B cell (primary cell): Measurements from ENCODE around the gene HSP90AB1.

Experiments
- EZH2 ChIP-seq: IDR thresholded peaks from 2 replicates; pipeline ENCODE4 v1.6.1; 2012; ENCODE audit warnings: borderline replicate concordance, low read depth, mild to moderate bottlenecking, moderate library complexity, low read length; ENCODE audit not compliant: insufficient read depth, poor library complexity, severe bottlenecking
- TF ChIP-seq, protein P1 (sequence below): fragments of 200-600 bp; IDR thresholded peaks from one replicate; pipeline ENCODE4 v1.8.0; 2022; ENCODE audit warnings: antibody characterized with exemption, mild to moderate bottlenecking

DNA sequence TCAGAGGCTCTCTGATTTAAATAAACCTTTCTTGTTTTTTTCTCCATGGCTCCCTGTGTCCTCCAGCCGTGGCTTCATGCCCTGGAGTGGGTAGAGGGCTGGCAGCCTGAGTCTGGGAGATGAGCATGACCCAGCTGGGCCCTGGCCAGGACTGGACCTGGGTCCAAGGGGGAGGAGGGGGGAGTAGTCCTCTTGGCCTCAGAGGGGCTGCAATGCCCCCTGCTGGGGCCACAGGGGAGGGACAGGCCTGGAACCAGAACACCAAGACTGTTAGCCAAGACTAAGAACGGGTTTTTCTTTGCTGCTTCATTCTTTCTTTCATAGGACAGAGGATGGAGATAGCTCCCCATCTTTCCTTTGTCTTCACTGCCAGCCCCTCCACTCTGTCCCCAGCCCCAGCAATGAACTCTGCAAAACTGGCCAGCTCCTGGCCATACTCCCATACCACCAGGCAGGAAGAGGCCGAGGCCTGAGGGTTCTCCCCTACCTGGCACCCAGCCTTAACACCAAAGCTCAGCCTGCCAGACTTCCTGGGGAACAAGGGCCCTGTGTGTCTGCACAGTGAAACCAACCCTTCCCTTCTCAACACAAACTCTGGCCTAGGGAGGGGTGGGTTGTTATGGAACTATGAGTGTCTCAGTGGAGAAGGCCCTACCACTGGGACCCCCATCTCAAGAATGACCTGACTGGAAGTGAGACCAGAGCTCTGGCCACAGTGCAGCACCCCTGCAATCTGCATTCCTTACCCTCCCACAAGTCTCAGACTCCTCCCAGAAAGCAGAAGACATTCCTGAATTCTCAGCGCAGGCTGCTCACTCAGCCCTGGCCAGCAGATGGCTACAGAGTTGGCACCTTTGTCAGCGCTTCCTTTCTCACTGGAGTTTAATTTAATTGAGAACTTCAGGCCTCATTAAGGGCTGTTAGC, 12.5 kb upstream of the HSP90AB1 start:
- no peak for TF ChIP-seq EZH2
- TF ChIP-seq, protein P1, sequence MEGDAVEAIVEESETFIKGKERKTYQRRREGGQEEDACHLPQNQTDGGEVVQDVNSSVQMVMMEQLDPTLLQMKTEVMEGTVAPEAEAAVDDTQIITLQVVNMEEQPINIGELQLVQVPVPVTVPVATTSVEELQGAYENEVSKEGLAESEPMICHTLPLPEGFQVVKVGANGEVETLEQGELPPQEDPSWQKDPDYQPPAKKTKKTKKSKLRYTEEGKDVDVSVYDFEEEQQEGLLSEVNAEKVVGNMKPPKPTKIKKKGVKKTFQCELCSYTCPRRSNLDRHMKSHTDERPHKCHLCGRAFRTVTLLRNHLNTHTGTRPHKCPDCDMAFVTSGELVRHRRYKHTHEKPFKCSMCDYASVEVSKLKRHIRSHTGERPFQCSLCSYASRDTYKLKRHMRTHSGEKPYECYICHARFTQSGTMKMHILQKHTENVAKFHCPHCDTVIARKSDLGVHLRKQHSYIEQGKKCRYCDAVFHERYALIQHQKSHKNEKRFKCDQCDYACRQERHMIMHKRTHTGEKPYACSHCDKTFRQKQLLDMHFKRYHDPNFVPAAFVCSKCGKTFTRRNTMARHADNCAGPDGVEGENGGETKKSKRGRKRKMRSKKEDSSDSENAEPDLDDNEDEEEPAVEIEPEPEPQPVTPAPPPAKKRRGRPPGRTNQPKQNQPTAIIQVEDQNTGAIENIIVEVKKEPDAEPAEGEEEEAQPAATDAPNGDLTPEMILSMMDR, result peak; percentile 41
